Activated CD4-positive, alpha-beta T cell treated with anti-CD3 and anti-CD28 coated beads, Interleukin-2, Interleukin-6, amounts not matched to agents 100 ng/mL and 50 ng/mL, durations not matched to agents 16 hours and 8 hours (primary cell): Measurements from ENCODE around the gene CATSPER3.

Source experiments
- DNase-seq: peaks from one replicate; pipeline ENCODE4 v3.0.0-alpha.2; 2020

CATSPER3 gene

GRCh38 chr5:135030956-135031812 lies 63.5 kb downstream of the CATSPER3 start:
- no peak for DNase-seq

GRCh38 chr5:135031813-135032694 lies 64.3 kb downstream of the CATSPER3 start:
- DNase-seq, result no peak

- DNase-seq, result no peak
Measured at GRCh38 chr5:135032695-135032998, 64.9 kb downstream of the CATSPER3 start.

GRCh38 chr5:135032999-135033861 lies 65.5 kb downstream of the CATSPER3 start:
- DNase-seq, result no peak

GRCh38 chr5:135033901-135034235 lies 66.2 kb downstream of the CATSPER3 start, which contains the start of gene PITX1:
Gene PITX1 (minus strand): TSS chr5:135034228. CDS start chr5:135033881, 347 bp downstream.
- DNase-seq, result no peak

GRCh38 chr5:135034236-135034962 lies 66.7 kb downstream of the CATSPER3 start:
- peak; percentile 30 for DNase-seq

GRCh38 chr5:135034963-135035677 lies 67.4 kb downstream of the CATSPER3 start:
- DNase-seq, result no peak

- no peak for DNase-seq
Measured at GRCh38 chr5:135035678-135036030, 67.9 kb downstream of the CATSPER3 start.

GRCh38 chr5:135036405-135036804 lies 68.7 kb downstream of the CATSPER3 start:
- DNase-seq, result no peak

- DNase-seq, result no peak
Measured at GRCh38 chr5:135037519-135038204, 70.0 kb downstream of the CATSPER3 start.

- no peak for DNase-seq
Measured at GRCh38 chr5:135038205-135038812, 70.6 kb downstream of the CATSPER3 start.

- DNase-seq, result no peak
Measured at GRCh38 chr5:135038813-135039270, 71.1 kb downstream of the CATSPER3 start.

GRCh38 chr5:135039271-135040033 lies 71.7 kb downstream of the CATSPER3 start:
- no peak for DNase-seq

- no peak for DNase-seq
Measured at GRCh38 chr5:135040034-135040332, 72.3 kb downstream of the CATSPER3 start.

GRCh38 chr5:135040333-135041144 lies 72.8 kb downstream of the CATSPER3 start:
- no peak for DNase-seq

- no peak for DNase-seq
Measured at GRCh38 chr5:135041145-135041587, 73.5 kb downstream of the CATSPER3 start.

- DNase-seq, result no peak
Measured at GRCh38 chr5:135041726-135042125, 74.0 kb downstream of the CATSPER3 start.

- DNase-seq, result no peak
Measured at GRCh38 chr5:135042595-135042994, 74.9 kb downstream of the CATSPER3 start.

GRCh38 chr5:135045488-135045887 lies 77.8 kb downstream of the CATSPER3 start:
- DNase-seq, result no peak
